DND-41 (cell line): ENCODE results near the gene TRIM54.
"Not testable (repeated sequence)": the region's sequence is repeated elsewhere in the genome, so short reads cannot be mapped to it uniquely, and the experiment has no call there.

ENCODE experiments used
- ATAC-seq: fragments of 200-7000 bp; cut with Tn5 transposase; 3 replicates; pipeline ENCODE4 v1.9.1; 2021; ENCODE audit warnings: low read depth; ENCODE audit not compliant: insufficient read depth
- DNase-seq: peaks from one replicate; pipeline ENCODE4 v3.0.0-alpha.2; 2020
- H2AFZ ChIP-seq: 2 replicates; pipeline ENCODE4 v1.6.0; 2012; ENCODE audit warnings: low read depth, low read length
- H3K27ac ChIP-seq: 2 replicates; pipeline ENCODE4 v1.5.1; 2012; ENCODE audit warnings: low read length, inconsistent platforms
- H3K27me3 ChIP-seq: fragments of 200-600 bp; sonication (generic); 2 replicates; pipeline ENCODE4 v1.6.0; 2012; ENCODE audit warnings: low read length, mild to moderate bottlenecking, inconsistent platforms; ENCODE audit not compliant: insufficient read depth, poor library complexity
- H3K36me3 ChIP-seq: 2 replicates; pipeline ENCODE4 v1.5.1; 2012; ENCODE audit warnings: low read length, inconsistent platforms; ENCODE audit not compliant: insufficient read depth
- H3K4me1 ChIP-seq: 2 replicates; pipeline ENCODE4 v1.5.1; 2012; ENCODE audit warnings: mild to moderate bottlenecking, low read length; ENCODE audit not compliant: insufficient read depth
- H3K4me2 ChIP-seq: 2 replicates; pipeline ENCODE4 v1.6.0; 2012; ENCODE audit warnings: mild to moderate bottlenecking, moderate library complexity, low read length, inconsistent platforms; ENCODE audit not compliant: insufficient read depth
- H3K4me3 ChIP-seq, 2 experiments: fragments of 200-600 bp in 1 of 2; shearing (Covaris generic) in 1 of 2; 2 replicates each; pipeline ENCODE4 v1.5.1; 2012 to 2016; ENCODE audit warnings: inconsistent platforms in 2 of 2, low read length in 2 of 2, mild to moderate bottlenecking in 2 of 2, low read depth in 1 of 2, moderate library complexity in 1 of 2
- H3K79me2 ChIP-seq: 2 replicates; pipeline ENCODE4 v1.6.0; 2012; ENCODE audit warnings: low read length, inconsistent platforms; ENCODE audit not compliant: insufficient read depth
- H3K9ac ChIP-seq: 2 replicates; pipeline ENCODE4 v1.6.0; 2012; ENCODE audit warnings: low read depth, mild to moderate bottlenecking, inconsistent platforms, low read length, moderate library complexity
- H3K9me3 ChIP-seq: 2 replicates; pipeline ENCODE4 v1.5.1; 2012; ENCODE audit warnings: low read length, moderate library complexity, mild to moderate bottlenecking, inconsistent platforms; ENCODE audit not compliant: insufficient read depth, severe bottlenecking
- H4K20me1 ChIP-seq: 2 replicates; pipeline ENCODE4 v1.6.0; 2012; ENCODE audit warnings: low read length; ENCODE audit not compliant: insufficient read depth
- CTCF ChIP-seq: IDR thresholded peaks from 2 replicates; pipeline ENCODE4 v1.5.1; 2012; ENCODE audit warnings: borderline replicate concordance, low read length, moderate library complexity, mild to moderate bottlenecking; ENCODE audit not compliant: poor library complexity, severe bottlenecking; ENCODE audit errors: extremely low read depth
- EZH2 ChIP-seq: IDR thresholded peaks from 3 replicates; pipeline ENCODE4 v1.6.1; 2012; ENCODE audit warnings: borderline replicate concordance, low read depth, mild to moderate bottlenecking, moderate library complexity, low read length, inconsistent platforms; ENCODE audit not compliant: severe bottlenecking

The TRIM54 gene

GRCh38 chr2:27315122-27315521, 32.9 kb downstream of the TRIM54 start:
- H3K27ac ChIP-seq: no peak overlapping the region
- ATAC-seq (no peak), DNase-seq (no peak)
- no peak overlapping the region for H3K4me3 ChIP-seq
- no peaks in the 10 kb centered on the region for H3K4me1 ChIP-seq
- H3K9ac ChIP-seq: no peak overlapping the region
- peaks cover 20% of the 10 kb centered on the region for H3K36me3 ChIP-seq
- H3K9me3 ChIP-seq: no peaks in the 10 kb centered on the region
- no peak overlapping the region for H3K4me2 ChIP-seq
- H3K79me2 ChIP-seq: no peaks in the 10 kb centered on the region
- H3K27me3 ChIP-seq: no peaks in the 10 kb centered on the region
- no peaks in the 10 kb centered on the region; the same call in 1 of the 2 replicates for H4K20me1 ChIP-seq
- no peak overlapping the region for H2AFZ ChIP-seq
- no peak for TF ChIP-seq EZH2
- TF ChIP-seq CTCF: no peak

- no peak for ATAC-seq
- Histone ChIP-seq H4K20me1 (peaks cover 6% of the 10 kb centered on the region; the same call in 1 of the 2 replicates), H3K79me2 (peaks cover 12% of the 10 kb centered on the region), H3K36me3 (peaks cover 20% of the 10 kb centered on the region), H2AFZ (no peak overlapping the region), H3K27me3 (no peaks in the 10 kb centered on the region), H3K27ac (no peak overlapping the region), H3K4me1 (peaks cover 11% of the 10 kb centered on the region), H3K4me3 (no peak overlapping the region), H3K9ac (no peak overlapping the region), H3K9me3 (no peaks in the 10 kb centered on the region), H3K4me2 (no peak overlapping the region)
- TF ChIP-seq EZH2 (no peak), CTCF (no peak)
- DNase-seq: no peak
These were observed 34.6 kb downstream of the TRIM54 start for GRCh38 chr2:27316655-27317412.

GRCh38 chr2:27319839-27320238, 37.6 kb downstream of the TRIM54 start:
- Histone ChIP-seq H3K36me3 (peaks cover 16% of the 10 kb centered on the region), H3K79me2 (peaks cover 35% of the 10 kb centered on the region), H3K4me1 (peaks cover 33% of the 10 kb centered on the region)
- not testable (repeated sequence) for DNase-seq, H3K4me2 ChIP-seq, H3K9ac ChIP-seq, ATAC-seq, H4K20me1 ChIP-seq, H3K27ac ChIP-seq, H3K4me3 ChIP-seq, H3K9me3 ChIP-seq, H3K27me3 ChIP-seq, H2AFZ ChIP-seq

GRCh38 chr2:27320958-27321543, 38.8 kb downstream of the TRIM54 start:
- no peak for TF ChIP-seq CTCF
- no peak for TF ChIP-seq EZH2
- peak overlapping the region; percentile 90; the same call in 1 of the 2 replicates for H3K4me2 ChIP-seq
- peaks cover 21% of the 10 kb centered on the region for H3K36me3 ChIP-seq
- no peak overlapping the region for H2AFZ ChIP-seq
- H3K27ac ChIP-seq: peak overlapping the region; percentile 92; the same call in 1 of the 2 replicates
- no peaks in the 10 kb centered on the region for H3K27me3 ChIP-seq
- peaks cover 6% of the 10 kb centered on the region; the same call in 1 of the 2 replicates for H4K20me1 ChIP-seq
- ATAC-seq (no peak), DNase-seq (no peak)
- H3K9ac ChIP-seq: peak overlapping the region; percentile 86; the same call in 1 of the 2 replicates
- no peaks in the 10 kb centered on the region for H3K9me3 ChIP-seq
- no peak overlapping the region for H3K4me3 ChIP-seq
- H3K4me1 ChIP-seq: peaks cover 35% of the 10 kb centered on the region
- peaks cover 35% of the 10 kb centered on the region for H3K79me2 ChIP-seq
